HG02852 (cell line): ENCODE results near the gene CCDC92B.
"Not testable (repeated sequence)": the region's sequence is repeated elsewhere in the genome, so short reads cannot be mapped to it uniquely, and the experiment has no call there.

ENCODE experiments used
- ATAC-seq: cut with Tn5 transposase; IDR thresholded peaks from one replicate; pipeline ENCODE4 v1.9.1; 2021; ENCODE audit warnings: mild to moderate bottlenecking, moderate library complexity; ENCODE audit not compliant: unreplicated experiment

CCDC92B gene

GRCh38 chr17:2749058-2749783 lies at the start of gene CCDC92B:
Gene CCDC92B, minus strand, starts transcription at chr17:2749652. Its CDS starts 14,507 bp downstream, at chr17:2735145.
- no peak for ATAC-seq

DNA sequence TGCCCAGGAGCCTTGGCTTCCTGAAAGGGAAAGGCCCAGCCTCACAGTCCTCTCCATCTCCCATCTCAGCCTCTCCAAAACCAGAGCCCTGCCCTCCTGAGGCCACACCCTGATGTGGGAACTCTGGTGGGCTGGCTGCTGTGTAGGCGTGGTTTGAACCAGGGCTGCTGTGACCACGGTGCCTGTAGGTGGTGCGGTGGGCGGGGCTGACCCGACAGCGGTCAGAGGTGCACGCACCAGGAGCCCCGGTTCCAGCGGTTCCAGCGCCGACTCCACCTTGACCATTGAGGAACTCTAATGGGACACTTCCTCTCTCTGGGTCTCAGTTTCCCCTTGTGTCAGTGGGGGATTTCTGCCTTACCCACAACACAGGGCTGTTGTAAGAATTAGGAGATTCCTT lies 49.2 kb upstream of the CCDC92B start:
- ATAC-seq, result no peak

GRCh38 chr17:2798188-2798587 lies 48.7 kb upstream of the CCDC92B start:
- no peak for ATAC-seq

GRCh38 chr17:2797637-2798036 lies 48.2 kb upstream of the CCDC92B start:
- no peak for ATAC-seq

DNA sequence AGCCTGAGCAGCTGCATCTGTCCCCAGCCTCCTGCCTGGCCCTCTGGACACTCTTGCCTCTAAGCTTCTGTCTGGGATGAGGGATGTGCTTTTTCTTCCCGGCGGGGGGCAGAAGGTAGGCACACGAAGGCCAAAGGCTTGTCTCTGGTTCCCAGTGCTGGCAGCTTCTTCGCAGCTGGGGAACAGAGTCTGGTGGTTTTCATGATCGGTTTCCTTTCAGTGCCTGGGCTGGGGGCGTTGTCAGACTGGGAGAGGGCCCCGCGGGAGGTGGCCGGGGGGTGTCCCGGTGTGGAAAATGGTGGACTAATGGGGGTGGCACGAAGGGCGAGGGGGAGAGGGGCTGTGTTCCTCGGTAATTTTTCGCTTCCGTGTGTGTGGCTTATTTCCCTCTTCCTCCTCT lies 47.8 kb upstream of the CCDC92B start:
- ATAC-seq, result no peak

DNA sequence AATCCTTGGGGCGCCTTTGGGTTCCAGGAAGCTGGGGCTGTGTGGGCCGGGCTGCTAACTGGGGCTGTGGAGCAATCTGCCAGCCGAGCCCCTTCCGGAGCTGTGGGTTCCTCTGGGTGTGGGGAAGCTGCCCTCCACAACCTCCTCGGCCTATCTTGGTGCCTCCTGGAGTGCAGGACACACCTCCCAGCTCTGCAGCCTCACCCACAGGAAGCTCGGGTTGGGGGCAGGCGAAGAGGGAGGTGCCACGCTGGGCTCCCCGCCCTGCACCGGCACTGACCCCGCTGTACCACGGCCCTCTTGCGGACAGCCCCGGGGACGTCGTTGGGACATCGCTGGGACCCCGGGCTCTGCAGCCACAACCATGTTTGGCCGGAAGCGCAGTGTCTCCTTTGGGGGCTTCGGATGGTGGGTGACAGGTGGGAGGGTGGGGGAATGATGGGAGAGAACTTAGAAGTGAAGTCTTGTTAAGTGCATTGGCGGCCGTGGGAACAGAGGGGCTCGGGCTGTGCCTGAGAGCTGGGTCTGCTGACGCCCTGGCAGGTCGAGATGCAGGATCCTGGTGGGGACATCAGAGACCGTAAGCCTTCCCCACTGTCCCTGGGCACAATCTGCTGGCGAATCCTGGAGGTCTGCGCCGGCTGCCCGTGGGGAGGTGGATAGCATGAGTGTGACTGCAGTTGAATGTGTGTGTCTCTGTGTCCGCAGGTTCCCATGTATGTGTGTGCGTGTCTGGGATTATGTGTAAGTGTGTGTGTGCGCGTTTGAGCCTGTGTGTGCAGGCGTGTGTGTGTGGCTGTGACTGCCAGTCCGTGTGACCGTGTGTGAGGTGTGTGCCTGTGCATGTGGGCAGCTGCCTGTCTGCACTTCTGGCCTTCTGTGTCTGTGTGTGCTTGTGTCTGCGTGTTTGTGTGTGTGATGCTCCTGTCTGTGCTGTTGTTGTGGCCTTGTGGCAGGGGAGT lies 47.0 kb upstream of the CCDC92B start, which contains the start of gene RAP1GAP2:
Gene RAP1GAP2, plus strand, starts transcription at position 275 of the 962 bp plus-strand sequence. Its CDS starts 90 bp downstream, at position 365.
- ATAC-seq, result no peak

DNA sequence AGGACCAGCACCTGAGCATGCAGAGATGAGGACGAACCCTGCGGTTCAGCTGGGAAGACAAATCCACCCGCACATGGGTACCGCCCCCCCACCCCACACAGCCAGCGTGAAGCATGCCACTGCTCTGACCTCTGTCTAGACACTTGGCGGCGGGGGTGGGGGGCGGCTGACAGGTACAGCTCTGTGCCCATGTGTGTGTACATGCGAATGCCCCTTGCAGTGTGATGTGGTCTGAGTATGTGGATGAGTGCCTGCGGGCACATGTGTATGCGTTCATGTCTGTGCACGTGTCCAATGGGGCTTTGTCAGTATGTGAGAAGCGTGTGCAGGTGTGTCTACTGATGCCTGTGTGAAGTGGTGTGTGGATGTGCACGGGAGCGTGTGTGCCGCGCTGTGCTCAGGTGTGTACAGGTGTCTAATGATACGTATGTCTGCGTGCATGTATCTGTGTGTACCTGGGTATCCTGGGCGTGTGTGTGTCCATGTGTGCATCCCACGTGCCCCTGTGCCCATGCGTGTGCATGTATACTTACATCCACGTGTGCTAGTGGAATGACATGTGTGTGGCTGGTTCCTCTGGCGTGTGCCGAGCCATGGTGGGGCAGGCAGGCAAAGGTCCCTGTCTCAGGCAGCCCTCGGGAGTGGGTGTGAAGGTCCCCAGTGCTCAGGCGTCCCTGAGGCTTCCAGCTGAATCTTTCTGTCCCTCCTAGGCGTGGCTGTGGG lies 46.1 kb upstream of the CCDC92B start:
- no peak for ATAC-seq

GRCh38 chr17:2794111-2794803 lies 44.8 kb upstream of the CCDC92B start:
- no peak for ATAC-seq

- no peak for ATAC-seq
Measured at GRCh38 chr17:2792366-2793169, 43.1 kb upstream of the CCDC92B start.

- no peak for ATAC-seq
Measured at GRCh38 chr17:2789700-2790099, 40.2 kb upstream of the CCDC92B start.

GRCh38 chr17:2786176-2786881 lies 36.9 kb upstream of the CCDC92B start:
- ATAC-seq, result peak; percentile 73

GRCh38 chr17:2785376-2785775 lies 35.9 kb upstream of the CCDC92B start:
- ATAC-seq, result not testable (repeated sequence)

DNA sequence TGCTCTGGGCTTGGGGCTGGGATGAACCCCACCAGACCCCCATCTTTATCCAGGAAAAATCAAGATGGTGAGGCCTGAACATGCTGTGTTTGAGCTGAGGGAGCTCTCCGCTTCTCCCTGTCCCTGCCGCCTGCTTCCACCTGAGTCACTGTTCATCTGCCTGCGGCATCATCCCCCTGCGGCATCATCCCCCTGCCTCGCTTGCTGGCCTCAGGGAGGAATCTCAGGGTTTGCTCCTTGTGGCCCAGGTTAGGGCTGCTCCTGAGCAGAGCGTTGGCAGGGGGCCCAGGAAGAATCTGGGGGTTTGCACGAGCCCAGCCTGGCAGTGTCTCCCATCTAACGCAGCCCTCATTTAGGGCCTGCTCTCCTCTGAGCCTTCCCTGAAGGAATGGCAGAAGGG lies 35.4 kb upstream of the CCDC92B start:
- no peak for ATAC-seq

- ATAC-seq, result no peak
Measured at GRCh38 chr17:2783310-2784030, 34.0 kb upstream of the CCDC92B start.

GRCh38 chr17:2782055-2782454 lies 32.6 kb upstream of the CCDC92B start:
- ATAC-seq, result no peak

DNA sequence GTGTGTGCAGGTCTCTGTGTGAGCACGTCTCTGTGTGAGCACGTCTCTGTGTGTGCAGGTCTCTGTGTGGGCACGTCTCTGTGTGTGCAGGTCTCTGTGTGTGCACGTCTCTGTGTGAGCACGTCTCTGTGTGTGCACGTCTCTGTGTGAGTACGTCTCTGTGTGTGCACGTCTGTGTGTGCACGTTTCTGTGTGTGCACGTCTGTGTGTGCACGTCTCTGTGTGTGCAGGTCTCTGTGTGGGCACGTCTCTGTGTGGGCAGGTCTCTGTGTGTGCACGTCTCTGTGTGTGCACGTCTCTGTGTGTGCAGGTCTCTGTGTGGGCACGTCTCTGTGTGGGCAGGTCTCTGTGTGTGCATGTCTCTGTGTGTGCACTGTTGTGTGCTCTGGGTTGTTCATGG lies 32.1 kb upstream of the CCDC92B start:
- ATAC-seq, result not testable (repeated sequence)

DNA sequence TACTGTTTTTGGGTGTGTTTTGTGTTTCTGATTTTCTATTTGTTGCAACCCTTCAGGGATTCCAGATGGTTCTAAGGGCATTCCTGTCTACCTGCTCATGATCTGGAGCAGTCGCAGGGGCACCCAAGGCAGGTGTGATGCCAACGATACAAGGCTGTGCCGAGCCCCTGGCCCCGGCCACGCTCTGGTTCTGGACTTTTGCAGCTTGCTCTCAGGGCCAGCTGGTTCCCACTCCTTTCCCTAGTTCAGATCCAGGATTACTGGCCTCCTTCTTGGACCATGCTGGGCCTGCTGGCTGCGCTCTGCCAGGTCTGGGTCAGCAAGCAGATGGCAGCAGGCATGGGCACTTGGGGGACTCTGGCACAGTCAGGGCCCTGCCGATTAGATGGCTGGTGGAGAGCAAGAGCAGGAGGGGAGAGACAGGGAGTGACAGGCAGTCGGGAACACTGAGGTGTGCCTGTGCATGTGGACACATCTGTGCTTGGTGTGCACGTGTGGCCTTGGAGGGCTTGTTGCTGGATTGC lies 31.5 kb upstream of the CCDC92B start:
- ATAC-seq, result no peak

DNA sequence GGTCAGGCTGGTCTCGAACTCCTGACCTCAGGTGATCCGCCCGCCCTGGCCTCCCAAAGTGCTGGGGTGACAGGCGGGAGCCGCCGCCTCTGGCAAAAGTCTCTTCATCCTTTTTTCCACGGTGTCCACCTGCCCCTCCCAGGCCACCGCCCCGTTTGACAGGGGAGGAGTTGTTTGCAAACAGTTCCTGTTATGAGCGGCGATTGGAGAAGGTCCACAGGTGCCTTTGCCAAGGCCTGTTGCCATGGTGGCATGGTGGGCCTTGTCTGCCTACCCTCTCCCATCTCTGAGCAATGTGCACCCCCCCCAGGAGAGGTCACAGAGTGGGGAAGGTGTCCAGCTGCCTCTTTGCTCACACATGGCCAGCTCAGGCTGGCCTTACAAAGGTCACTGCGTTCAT lies 30.8 kb upstream of the CCDC92B start:
- no peak for ATAC-seq
